NB4 (cell line): ENCODE results near the gene GABARAP.

ENCODE experiments used
- DNase-seq: peaks from one replicate; pipeline ENCODE4 v3.0.0; 2010; ENCODE audit warnings: low read depth
- H3K4me3 ChIP-seq: one replicate; pipeline ENCODE4 v1.5.1; 2011; ENCODE audit warnings: mild to moderate bottlenecking, low read depth, low read length, moderate library complexity
- MYC ChIP-seq: IDR thresholded peaks from 2 replicates; pipeline ENCODE4 v1.6.1; 2011; ENCODE audit warnings: low read depth, low read length
- POLR2A ChIP-seq: IDR thresholded peaks from 2 replicates; pipeline ENCODE4 v1.6.1; 2011; ENCODE audit warnings: mild to moderate bottlenecking; ENCODE audit not compliant: insufficient read length; ENCODE audit errors: extremely low read depth
- TF ChIP-seq, protein P1 (sequence below): IDR thresholded peaks from one replicate; pipeline ENCODE4 v1.5.1; 2012; ENCODE audit warnings: low read depth, low read length
- TF ChIP-seq, protein P2 (sequence below): IDR thresholded peaks from 2 replicates; pipeline ENCODE4 v1.6.1; 2011; ENCODE audit warnings: low read depth, low read length

The GABARAP gene

DNA sequence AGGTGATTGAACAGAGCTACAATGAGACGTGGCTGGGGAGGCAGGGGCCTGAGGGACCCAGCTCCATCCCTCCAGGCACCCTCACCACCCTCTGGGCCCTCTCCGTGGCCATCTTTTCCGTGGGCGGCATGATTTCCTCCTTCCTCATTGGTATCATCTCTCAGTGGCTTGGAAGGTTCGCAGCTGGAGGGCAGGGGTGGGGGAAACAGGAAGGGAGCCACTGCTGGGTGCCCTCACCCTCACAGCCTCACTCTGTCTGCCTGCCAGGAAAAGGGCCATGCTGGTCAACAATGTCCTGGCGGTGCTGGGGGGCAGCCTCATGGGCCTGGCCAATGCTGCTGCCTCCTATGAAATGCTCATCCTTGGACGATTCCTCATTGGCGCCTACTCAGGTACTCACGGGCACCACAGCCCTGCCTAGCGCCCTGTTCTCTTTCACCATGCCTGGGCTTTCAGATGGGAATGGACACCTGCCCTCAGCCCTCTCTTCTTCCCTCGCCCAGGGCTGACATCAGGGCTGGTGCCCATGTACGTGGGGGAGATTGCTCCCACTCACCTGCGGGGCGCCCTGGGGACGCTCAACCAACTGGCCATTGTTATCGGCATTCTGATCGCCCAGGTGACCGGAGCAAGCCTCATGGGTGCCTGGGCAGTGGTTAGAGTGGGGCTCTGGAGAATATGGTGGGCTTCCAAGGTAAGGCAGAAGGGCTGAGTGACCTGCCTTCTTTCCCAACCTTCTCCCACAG, 41.4 kb upstream of the GABARAP start:
- TF ChIP-seq, protein P1, sequence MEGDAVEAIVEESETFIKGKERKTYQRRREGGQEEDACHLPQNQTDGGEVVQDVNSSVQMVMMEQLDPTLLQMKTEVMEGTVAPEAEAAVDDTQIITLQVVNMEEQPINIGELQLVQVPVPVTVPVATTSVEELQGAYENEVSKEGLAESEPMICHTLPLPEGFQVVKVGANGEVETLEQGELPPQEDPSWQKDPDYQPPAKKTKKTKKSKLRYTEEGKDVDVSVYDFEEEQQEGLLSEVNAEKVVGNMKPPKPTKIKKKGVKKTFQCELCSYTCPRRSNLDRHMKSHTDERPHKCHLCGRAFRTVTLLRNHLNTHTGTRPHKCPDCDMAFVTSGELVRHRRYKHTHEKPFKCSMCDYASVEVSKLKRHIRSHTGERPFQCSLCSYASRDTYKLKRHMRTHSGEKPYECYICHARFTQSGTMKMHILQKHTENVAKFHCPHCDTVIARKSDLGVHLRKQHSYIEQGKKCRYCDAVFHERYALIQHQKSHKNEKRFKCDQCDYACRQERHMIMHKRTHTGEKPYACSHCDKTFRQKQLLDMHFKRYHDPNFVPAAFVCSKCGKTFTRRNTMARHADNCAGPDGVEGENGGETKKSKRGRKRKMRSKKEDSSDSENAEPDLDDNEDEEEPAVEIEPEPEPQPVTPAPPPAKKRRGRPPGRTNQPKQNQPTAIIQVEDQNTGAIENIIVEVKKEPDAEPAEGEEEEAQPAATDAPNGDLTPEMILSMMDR, result no peak
- DNase-seq, result peak; percentile 23
- H3K4me3 ChIP-seq, result no peak overlapping the region

DNA sequence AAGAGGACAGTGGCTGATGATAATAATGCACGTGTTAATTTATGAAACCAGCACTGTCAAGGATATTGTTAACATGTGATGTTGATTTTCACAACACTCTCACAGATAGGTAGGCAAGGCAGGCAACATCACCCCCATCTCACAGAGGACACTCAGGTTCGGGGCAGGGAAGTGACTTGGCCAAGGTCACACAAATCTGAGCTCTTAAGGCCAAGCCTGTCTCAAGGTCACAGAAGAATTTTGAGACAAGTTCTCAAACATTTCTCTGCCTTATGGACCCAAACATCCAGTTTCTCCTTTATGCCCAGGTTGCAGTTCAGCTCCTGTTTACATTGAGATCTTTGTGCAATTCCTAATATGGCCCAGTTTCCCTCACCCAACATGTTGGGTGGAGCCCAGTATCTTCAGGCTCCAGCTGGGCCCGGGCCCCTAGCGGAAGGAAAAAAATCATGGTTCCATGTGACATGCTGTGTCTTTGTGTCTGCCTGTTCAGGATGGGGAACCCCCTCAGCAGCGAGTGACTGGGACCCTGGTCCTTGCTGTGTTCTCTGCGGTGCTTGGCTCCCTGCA, 40.6 kb upstream of the GABARAP start:
- DNase-seq, result no peak
- H3K4me3 ChIP-seq, result no peak overlapping the region
- TF ChIP-seq, protein P2, sequence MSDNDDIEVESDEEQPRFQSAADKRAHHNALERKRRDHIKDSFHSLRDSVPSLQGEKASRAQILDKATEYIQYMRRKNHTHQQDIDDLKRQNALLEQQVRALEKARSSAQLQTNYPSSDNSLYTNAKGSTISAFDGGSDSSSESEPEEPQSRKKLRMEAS, result no peak
- no peak for TF ChIP-seq MYC
- TF ChIP-seq POLR2A, result no peak
- TF ChIP-seq, protein P1, result no peak

DNA sequence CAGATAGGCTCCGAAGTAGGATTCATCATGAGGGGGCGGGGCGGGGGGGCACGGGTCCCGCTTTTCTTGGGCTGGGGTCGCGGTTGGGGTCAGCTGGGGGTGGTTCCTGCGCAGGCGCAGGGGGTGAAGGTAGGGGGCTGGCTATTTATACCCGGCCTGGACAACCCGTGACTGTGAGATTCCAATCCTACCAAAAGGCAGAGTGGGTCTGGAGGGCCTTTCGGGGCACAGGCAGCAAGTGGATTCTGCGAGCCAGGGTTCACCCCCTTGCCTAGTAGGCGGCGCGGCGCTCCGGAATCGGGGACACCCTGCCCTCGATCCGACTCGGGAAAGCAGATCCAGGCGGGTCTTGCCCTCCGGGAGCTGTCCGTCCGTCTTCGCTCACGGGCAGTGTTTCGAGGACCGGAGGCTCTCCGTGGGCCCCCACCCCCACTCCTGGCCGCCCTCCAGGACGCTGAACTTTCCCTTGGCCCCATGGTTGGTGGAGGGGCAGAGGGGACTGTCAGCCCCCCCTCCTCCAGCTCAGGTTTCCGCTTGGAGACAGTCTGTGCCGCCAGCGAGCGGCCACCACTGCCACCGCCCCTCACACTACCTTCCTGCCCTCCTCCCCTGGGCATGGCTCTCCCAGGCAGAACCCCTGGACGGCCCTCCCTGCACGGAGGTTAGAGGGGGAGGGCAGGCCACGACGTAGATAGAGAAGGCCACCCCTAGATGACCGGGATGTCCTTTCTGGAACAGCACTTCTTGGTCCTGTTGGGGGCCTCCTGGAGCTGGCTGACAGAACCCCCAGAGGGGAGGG, 39.9 kb upstream of the GABARAP start:
- H3K4me3 ChIP-seq, result no peak overlapping the region
- TF ChIP-seq POLR2A (no peak), MYC (no peak)
- TF ChIP-seq, protein P2, result no peak
- TF ChIP-seq, protein P1, result no peak
- DNase-seq, result no peak

DNA sequence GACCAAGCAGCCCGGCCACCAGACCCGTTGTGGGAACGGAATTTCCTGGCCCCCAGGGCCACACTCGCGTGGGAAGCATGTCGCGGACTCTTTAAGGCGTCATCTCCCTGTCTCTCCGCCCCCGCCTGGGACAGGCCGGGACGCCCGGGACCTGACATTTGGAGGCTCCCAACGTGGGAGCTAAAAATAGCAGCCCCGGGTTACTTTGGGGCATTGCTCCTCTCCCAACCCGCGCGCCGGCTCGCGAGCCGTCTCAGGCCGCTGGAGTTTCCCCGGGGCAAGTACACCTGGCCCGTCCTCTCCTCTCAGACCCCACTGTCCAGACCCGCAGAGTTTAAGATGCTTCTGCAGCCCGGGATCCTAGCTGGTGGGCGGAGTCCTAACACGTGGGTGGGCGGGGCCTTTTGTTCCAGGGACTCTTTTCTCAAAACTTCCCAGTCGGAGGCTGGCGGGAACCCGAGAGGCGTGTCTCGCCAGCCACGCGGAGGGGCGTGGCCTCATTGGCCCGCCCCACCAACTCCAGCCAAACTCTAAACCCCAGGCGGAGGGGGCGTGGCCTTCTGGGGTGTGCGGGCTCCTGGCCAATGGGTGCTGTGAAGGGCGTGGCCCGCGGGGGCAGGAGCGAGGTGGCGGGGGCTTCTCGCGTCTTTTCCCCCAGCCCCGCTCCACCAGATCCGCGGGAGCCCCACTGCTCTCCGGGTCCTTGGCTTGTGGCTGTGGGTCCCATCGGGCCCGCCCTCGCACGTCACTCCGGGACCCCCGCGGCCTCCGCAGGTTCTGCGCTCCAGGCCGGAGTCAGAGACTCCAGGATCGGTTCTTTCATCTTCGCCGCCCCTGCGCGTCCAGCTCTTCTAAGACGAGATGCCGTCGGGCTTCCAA, 39.1 kb upstream of the GABARAP start, which contains the start of gene SLC2A4:
Gene SLC2A4, plus strand, starts transcription at position 645 of the 879 bp plus-strand sequence. Its CDS starts 217 bp downstream, at position 862.
- H3K4me3 ChIP-seq, result peak within 1 kb of the TSS; percentile 36
- peak; percentile 79 for TF ChIP-seq MYC
- TF ChIP-seq, protein P1, result no peak
- TF ChIP-seq, protein P2, result peak; percentile 87
- peak; percentile 91 for DNase-seq

GRCh38 chr17:7280519-7281073, 38.3 kb upstream of the GABARAP start:
- peak overlapping the region; percentile 36 for H3K4me3 ChIP-seq
- TF ChIP-seq POLR2A, result no peak
- TF ChIP-seq MYC, result peak; percentile 86
- TF ChIP-seq, protein P1, result peak; percentile 70
- TF ChIP-seq, protein P2, result peak; percentile 83
- DNase-seq, result peak; percentile 87
